ENCODE results near the gene OSTM1.
A peak's percentile ranks its signal among the peaks of the same experiment; 100 is the strongest.

Gene OSTM1

DNA sequence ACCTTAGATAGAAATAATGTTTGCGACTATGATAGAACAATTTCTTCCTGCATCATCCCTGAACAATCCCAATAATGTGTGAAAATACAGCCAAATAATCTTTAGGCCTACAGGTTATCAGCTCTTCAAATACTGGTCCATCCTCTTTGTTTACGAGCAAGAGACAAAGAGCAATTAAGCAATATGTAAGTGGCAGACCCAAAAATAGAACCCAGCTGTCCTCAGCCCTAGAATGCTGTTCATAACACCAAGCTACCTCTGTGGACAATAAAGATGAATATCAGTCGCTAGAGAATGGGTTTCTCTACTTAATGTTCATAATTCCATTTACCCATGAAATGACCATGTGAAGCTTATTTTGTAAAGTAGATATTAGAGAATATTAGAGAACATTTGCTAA, 28.4 kb upstream of the OSTM1 start:
- no peak for DNase-seq (ENCODE audit: low read depth, low spot score)

DNA sequence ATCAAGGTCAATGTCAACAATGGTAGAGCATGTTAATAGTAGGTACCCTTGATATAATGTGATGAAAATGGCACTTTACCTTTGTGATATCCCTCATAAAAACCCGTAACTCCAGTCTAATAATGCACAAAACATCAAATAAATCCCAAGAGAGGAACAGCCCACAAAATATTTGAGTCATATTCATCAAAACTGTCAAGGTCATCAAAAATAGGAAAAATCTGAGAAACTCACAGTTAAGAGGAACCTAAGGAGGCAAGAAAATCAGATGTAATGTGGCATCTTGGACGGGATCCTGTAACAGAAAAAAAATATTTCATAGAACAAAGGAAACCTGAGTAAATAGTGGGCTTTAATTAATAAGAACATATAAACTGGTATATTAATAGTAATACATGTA, 25.5 kb upstream of the OSTM1 start:
- no peak for DNase-seq (ENCODE audit: low read depth, low spot score)

DNA sequence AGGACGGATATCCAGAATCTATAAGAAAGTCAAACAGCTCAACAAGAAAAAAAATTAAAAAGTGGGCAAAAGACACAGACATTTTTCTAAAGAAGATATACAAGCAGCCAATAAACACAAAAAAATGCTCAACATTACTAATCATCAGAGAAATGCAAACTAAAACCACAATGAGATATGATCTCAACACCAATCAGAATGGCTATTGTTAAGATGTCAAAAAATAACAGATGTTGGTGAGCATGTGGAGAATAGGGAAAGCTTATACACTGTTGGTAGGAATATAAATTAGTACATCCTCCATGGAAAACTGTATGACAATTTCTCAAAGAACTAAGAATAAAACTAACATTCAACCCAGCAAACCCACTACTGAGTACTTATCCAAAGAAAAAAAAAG, 23.3 kb upstream of the OSTM1 start:
- no peak for DNase-seq (ENCODE audit: low read depth, low spot score)

DNA sequence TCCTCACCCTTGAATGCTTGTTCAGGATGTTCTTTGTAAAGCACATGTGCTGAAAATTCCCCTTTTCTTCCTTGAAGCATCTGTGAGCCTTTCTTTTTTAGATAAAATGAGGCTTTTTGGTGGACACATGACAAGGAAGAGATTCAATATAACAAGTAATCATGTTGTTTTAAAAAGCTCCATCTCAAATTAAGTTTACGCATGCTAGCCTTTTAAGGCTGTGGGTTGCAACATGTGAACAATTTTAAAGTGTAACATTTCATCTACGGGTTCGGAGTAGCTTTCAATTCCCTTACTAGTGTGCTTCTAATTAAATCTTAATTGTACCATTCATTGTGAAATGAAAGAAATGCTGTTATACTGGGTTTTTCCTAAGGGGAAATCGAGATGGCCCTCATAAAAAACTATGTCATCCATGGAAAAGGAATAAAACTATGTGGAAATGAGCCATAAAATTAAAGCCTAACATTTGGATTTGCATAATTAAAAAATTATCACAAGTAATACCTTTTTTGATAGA, 19.3 kb upstream of the OSTM1 start:
- no peak for DNase-seq (ENCODE audit: low read depth, low spot score)

DNA sequence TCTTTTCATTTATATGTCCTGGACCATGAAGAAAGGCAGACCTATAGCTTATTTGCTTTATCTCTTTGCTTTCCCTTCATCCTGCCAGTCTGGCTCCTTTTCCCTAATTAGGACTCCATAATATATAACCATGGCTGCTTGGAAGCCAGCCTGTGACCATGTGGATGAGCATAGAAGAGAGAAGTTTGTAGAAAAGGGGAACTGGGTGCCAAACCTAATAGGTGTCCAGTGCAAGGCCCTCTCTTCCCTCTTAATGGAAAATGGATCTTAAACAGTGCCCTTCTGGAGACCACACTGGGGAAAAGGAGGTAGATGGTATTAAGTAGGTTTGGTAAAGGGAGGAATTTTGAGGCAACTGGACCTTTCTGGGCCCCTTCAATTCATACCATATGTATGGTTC, 16.7 kb upstream of the OSTM1 start:
- DNase-seq (ENCODE audit: low read depth, low spot score): no peak

DNA sequence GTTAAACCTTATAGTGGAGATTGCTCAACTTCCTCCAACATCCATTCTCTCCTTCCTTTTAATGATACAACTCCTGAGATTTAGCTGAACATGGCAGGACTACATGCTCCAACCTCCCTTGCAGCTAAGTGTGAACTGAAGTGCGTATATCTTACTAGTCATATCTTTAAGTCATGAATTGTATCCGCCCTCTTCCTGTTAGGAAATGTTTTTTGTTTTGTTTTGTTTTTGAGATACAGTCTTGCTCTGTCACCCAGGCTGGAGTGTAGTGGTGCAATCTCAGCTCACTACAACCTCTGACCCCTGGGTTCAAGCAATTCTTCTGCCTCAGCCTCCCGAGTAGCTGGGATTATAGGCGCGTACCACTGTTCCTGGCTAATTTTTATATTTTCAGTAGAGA, 8.8 kb upstream of the OSTM1 start:
- no peak for DNase-seq (ENCODE audit: low read depth, low spot score)

DNA sequence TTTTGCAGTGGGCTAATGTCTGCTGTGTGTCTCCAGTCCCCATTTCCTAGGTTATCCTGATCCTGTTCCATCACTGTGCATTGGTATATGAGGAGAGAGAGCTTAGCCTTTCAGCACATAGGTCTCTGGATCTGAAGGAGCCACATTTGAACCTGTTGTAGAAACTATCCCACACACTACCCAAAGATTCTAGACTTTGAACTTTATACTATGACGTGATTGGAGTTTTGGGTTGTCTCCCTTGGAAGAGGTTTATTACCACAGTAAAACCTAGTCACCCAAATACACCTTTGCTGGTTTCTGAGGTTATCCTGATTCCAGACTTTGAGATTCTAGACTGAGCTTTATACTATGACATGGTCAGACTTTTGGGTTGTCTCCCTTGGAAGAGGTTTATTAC, 8.0 kb upstream of the OSTM1 start:
- no peak for DNase-seq (ENCODE audit: low read depth, low spot score)

DNA sequence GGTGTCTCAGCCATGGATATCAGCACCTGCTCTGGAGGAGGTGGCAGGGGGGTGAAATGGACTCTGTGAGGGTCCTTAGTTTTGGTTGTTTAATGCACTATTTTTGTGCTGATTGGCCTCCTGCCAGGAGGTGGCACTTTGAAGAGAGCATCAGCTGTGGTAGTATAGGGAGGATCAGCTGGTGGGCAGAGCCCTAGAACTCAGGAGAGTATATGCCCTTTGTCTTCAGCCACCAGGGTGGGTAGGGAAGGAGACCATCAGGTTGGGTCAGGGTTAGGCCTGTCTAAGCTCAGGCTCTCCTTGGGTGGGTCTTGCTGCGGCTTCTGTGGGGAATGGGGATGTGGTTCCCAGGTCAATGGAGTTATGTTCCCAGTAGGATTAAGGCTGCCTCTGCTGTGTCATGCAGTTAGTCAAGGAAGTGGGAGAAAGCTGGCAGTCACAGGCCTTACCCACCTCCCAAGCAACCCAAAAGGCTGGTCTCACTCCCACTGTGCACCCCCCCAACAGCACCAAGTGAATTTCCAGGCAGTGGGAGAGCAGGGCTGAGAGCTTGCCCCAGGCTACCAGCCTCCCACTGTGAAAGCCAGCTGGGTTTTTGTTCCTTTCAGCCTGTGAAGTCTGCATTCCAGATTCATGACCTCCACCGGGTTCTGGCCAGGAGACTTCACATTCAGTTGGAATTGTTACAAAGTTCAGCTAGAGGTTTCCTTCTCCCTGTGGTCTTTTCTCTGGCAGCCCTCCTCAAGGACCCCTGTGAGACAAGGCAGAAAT, 5.7 kb upstream of the OSTM1 start:
- DNase-seq (ENCODE audit: low read depth, low spot score): no peak

DNA sequence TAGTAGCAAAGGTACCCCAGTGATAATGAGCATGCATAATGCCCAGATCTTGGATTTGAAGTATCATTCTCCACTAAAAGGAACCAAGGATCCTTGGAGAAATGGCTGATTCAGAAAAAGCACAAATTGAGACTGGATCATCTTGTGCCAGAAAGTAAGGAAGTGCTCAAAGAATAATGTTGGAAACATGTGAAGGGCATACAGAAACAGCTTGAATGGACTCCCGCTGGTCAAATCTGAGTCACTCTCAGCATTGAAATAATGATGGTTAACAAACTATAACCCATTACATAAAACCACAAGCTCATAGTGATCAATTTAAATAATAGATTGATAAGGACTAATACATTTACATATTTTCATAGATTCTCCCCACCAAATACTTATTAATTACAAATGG, 3.6 kb upstream of the OSTM1 start:
- DNase-seq (ENCODE audit: low read depth, low spot score): no peak

DNA sequence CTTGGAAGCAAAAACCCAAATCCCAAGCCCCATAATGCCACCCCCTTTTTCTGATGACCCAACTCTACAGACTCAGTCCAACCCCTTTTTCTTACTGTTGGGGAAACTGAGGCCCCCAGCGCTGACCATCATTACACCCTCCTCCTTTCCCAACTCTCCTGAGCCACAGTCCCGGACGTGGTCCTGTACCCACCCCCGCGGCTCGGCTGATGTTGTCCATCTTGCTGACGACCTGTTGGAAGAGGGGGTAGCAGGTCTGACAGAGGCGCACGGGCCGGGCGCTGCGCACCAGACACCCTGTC, 533 bp downstream of the OSTM1 start:
- DNase-seq (ENCODE audit: low read depth, low spot score): no peak

DNA sequence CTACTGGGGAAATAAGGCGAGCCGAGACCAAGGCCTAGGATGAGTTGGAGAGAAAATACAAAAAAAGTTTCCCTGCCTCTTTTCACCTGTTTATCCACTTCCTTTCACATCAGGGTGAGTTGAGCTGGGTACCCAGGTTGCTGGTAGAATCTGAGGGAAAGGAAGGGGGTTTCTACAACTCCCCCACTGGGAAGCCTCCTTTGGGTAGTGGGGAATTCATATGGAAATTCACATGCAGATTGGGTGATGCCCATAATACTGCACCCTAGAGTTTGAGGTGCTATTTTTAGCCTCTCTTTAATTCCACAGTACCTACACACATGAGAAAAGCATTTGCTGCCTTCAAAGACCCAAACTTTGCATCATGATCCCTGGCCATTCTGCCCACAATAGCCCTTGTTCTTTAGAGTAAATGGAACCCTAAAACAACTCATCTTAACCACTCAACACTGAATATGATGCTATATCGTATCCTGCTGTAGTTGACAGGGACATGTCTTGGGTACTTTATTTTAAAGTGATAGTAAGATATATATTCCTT, 2.7 kb downstream of the OSTM1 start:
- DNase-seq (ENCODE audit: low read depth, low spot score): no peak

DNA sequence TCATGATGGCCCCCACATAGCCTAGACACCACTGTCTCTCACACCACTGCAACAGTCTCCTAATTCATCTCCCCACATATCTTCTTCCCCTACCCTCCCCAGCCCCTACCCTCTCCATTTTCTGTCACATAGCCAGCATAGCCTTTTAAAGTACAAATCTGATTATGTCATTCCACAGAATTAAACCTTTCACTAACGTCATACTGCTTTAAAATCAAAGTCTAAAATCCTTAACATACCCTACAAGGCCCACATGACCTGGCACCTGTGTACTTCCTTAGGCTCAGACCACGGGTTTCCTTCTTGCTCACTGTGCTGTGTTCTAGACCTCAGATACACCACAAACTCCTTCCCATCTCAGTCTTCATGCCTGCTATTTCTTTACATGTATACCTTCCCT, 5.9 kb downstream of the OSTM1 start:
- peak; percentile 4 for DNase-seq (ENCODE audit: low read depth, low spot score)

DNA sequence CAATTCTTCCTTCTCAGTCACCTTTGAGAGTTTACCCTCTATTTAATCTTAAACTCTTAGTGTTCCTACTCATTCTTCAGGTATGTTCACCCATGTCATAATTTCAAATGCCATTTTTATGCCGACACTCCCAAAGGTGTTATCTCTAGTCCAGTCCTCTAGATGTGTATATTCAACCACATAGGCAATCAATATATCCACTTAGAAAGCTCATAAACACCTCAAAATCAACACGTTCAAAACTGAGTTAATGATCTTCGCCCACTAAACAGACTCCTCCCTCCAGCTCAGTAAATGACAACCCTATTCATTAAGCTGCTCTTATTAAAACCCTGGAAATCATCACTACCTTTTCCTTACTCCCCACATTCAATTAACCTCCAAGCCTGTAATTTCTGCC, 6.4 kb downstream of the OSTM1 start:
- no peak for DNase-seq (ENCODE audit: low read depth, low spot score)

DNA sequence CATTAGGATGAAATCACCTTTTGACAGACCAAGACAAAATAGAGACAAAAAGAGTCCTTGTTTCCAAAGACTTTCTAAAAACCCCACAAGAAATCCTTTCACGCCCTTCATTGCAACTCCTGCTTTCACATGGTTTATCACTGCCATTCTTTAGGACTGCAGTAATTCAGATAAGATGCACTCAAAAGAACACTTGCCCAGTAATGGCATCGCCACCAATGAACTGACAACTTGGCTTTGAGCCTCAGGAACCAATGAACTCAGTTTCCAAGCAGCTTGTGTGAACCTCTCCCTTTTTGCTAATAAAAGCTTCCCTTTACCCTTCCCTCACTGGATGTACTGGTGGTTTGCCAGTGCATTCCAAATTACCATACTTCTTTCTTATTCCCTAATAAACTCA, 21.8 kb downstream of the OSTM1 start:
- no peak for DNase-seq (ENCODE audit: low read depth, low spot score)

DNA sequence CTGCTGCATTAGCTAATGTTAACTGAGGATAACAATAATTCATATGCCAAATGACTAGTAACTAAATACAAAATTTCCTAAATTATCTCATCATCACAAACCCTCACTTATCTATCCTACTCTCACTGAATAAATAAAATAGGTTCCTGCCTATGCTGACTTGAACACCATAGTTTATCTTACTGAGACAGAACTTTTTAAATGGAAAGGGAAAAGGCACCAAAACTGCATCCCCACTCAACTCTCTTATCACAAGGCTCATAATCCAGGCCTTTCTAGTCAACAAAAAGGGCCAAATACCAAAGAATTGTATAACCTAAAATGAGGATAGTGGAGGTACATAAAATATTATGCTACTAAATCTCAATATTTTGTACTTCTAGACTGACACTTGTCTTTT, 23.1 kb downstream of the OSTM1 start:
- DNase-seq (ENCODE audit: low read depth, low spot score): no peak

DNA sequence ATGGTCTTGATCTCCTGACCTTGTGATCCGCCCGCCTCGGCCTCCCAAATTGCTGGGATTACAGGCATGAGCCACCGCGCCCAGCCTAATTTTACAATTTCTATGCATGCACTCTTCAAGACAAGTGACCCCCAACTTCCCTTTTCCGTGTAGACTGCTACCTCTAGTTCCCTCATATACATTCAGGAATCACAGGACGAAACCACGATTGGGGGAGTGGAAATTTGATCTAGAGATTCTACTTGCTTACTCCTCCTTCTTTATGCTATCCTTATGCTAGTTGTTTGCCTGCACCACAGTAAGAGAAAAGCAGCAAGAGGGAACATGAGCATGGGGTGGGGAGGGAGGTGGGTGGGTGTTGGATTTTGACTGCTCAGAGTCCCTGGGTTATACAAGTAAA, 34.9 kb downstream of the OSTM1 start:
- DNase-seq (ENCODE audit: low read depth, low spot score): no peak

DNA sequence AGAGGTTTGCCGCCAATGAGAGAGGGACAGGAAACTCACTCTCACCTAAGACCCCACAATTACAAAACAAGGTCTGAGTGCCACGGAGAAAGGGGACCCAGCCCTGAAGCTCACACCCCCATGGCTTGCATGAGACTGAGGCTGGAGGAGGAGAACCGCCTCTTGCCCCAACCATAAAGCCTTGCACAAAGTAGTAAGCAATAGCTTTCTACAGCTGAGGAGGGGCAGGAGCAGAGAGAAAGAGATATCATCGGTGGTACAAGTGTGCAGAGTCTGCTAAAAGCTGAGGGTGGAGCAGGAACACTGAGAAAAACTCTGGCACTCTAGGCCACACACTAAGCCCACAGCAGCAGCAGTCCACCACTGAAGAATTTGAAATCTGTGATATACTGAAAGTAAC, 37.7 kb downstream of the OSTM1 start:
- DNase-seq (ENCODE audit: low read depth, low spot score): no peak

DNA sequence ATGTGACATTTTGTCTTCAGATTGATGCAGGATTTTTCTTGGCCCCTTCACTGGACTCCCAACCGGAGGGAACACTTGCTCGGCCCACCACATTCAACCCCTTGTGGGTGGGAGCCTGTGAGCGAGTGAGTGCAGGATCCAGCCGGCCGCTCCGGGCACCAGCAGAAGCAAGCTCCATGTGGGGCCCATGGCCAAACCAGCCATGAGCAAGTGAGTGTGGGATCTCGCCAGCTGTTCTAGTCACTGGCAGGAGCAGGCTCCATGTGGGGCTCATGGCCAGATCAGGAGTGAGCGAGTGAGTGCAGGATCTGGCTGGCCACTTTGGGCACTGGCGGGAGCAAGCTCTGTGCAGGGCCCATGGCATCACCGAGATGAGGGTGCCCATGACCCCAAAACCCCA, 42.6 kb downstream of the OSTM1 start:
- DNase-seq (ENCODE audit: low read depth, low spot score): no peak

DNA sequence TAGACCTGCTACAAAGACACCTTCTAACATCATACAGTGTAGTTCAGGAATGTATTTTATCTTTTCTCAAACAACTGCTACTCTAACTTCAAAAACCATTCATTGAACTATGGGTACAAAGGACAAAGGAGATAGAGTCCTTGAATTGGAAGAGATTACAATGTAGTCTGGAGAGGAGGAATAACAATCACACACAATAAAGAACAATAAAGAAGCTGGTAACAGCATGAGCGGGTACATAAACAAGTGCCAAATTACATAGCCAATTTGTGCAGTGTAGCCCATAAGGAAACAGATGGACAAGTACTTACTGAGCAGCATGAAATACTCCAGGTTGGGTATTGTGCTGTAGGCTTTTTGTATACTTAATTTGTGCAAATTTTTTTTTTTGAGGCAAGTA, 44.3 kb downstream of the OSTM1 start:
- DNase-seq (ENCODE audit: low read depth, low spot score): no peak

DNA sequence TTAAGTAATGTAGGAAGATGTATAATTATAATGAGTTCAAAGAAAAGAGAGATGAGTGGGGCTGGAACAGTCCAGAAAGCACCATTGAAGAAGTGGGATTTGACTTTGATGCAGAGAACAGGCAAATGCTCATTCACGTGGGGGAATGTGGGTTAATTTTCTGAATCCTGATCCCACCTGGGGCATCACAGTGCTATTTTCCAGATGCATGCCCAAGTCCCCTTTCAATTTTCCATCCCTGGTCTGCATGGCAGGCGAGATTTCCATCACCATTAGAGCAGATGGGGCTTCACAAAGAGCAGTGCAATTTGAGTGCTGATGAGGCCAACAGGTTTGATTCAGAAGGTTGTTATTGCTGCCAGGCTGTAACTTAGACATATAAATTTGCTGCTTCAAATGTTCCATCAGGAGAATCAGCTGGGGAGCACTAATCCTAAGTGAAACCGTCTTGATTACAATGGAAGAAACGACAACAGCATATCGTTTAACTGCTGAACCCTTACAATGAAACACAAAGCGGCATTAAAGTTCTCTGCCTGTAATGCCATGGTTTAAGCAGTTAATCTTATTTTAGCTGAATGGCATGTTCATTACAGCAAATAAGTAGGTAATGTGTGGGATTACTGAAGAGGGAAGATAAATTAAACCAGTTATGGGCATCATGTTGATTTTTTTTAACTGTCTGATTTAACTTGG, 45.2 kb downstream of the OSTM1 start:
- no peak for DNase-seq (ENCODE audit: low read depth, low spot score)

DNA sequence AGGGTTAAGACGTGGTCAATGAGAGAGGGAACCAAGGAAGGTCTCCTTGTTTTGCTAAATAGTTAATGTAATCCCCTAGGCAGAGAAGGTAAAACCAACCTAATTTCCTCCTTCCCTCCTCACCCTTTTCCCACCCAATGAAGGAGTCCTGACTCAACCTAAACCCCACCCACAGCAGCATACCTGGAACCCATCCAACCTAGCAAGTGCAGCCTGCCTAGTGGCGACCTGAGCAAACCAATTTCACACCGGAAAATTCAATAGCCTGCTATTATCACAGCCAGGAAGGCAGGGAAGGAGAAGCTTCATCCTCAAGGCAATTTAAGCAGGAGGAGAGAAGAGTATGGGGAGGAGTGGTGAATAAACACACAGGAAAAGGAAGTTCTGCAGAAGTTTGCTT, 46.9 kb downstream of the OSTM1 start:
- DNase-seq (ENCODE audit: low read depth, low spot score): no peak

DNA sequence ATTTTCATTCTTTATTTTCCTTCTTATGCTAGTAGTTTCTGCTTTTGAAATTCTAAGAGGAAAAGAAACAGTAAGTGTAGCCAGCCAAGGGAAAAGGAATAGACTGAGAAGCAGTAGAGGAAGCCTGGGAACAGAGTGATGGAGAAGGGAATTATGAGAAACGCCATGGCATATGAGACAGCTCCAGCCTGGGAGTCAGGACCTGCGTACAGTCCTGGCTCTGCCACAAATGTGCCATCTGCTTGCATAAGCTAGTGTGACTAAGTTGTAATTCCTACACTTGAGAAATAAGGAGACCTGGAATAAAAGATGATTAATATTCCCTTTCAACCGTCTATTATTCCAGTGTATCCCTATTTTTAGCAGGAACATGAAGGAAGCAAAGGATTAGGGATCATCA, 47.5 kb downstream of the OSTM1 start:
- no peak for DNase-seq (ENCODE audit: low read depth, low spot score)

DNA sequence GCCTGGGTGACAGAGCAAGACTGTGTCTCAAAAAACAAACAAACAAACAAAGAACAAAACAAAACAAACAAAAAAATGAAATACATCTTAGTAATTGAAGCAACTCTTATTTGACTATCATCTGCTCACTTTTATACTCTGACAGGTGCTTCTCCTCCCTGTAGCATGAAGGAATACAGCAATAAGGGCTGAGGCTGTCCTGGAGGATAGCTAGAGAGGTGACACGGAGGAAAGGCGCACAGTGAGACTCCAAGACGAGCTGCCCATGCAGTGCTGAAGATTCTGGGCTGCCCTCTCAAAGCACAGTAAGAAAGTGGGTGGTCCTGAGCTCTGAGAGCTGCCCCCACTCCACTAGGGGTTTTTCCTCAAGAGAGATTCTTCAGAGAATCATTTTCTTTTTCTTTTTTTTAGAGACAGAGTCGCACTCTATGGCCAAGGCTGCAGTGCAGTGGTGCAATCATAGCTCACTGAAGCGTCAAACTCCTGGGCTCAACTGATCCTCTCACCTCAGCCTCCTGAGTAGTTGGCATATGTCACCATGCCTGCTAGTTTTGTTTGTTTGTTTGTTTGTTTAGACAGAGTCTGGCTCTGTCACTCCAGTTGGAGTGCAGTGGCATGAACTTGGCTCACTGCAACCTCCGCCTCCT, 50.0 kb downstream of the OSTM1 start:
- no peak for DNase-seq (ENCODE audit: low read depth, low spot score)
